Epidermal melanocyte (primary cell): ENCODE measurements around the gene MINDY4B.
"Not testable (repeated sequence)": the region's sequence is repeated elsewhere in the genome, so short reads cannot be mapped to it uniquely, and the experiment has no call there.

Source experiments
- DNase-seq: peaks from one replicate; pipeline ENCODE4 v3.0.0; 2011; ENCODE audit warnings: low spot score; ENCODE audit not compliant: insufficient read length

MINDY4B gene

GRCh38 chr3:150899141-150899540 lies 6.1 kb downstream of the MINDY4B start:
- no peak for DNase-seq

- DNase-seq = no peak
Measured at GRCh38 chr3:150898046-150898754, 7.0 kb downstream of the MINDY4B start.

GRCh38 chr3:150897592-150897991 lies 7.6 kb downstream of the MINDY4B start:
- no peak for DNase-seq

- DNase-seq = no peak
Measured at GRCh38 chr3:150890831-150891230, 14.4 kb downstream of the MINDY4B start.

GRCh38 chr3:150890295-150890694 lies 14.9 kb downstream of the MINDY4B start:
- DNase-seq = no peak

- DNase-seq = no peak
Measured at GRCh38 chr3:150889106-150889505, 16.1 kb downstream of the MINDY4B start.

GRCh38 chr3:150887031-150887430 lies 18.2 kb downstream of the MINDY4B start:
- DNase-seq = no peak

- no peak for DNase-seq
Measured at GRCh38 chr3:150885535-150885934, 19.7 kb downstream of the MINDY4B start.

GRCh38 chr3:150878996-150879575 lies 26.2 kb downstream of the MINDY4B start:
- no peak for DNase-seq

GRCh38 chr3:150878290-150878689 lies 26.9 kb downstream of the MINDY4B start:
- DNase-seq = no peak

- DNase-seq = no peak
Measured at GRCh38 chr3:150877303-150877702, 27.9 kb downstream of the MINDY4B start.

- no peak for DNase-seq
Measured at GRCh38 chr3:150876611-150877265, 28.5 kb downstream of the MINDY4B start.

- DNase-seq = no peak
Measured at GRCh38 chr3:150875548-150875947, 29.7 kb downstream of the MINDY4B start.

GRCh38 chr3:150874666-150875219 lies 30.5 kb downstream of the MINDY4B start:
- no peak for DNase-seq

GRCh38 chr3:150871192-150871591 lies 34.0 kb downstream of the MINDY4B start:
- no peak for DNase-seq

GRCh38 chr3:150870406-150870805 lies 34.8 kb downstream of the MINDY4B start:
- DNase-seq = no peak

GRCh38 chr3:150868282-150868681 lies 37.0 kb downstream of the MINDY4B start:
- DNase-seq = no peak

GRCh38 chr3:150867434-150867833 lies 37.8 kb downstream of the MINDY4B start:
- no peak for DNase-seq

GRCh38 chr3:150863921-150864320 lies 41.3 kb downstream of the MINDY4B start:
- DNase-seq = not testable (repeated sequence)

GRCh38 chr3:150861851-150862250 lies 43.4 kb downstream of the MINDY4B start:
- DNase-seq = no peak

GRCh38 chr3:150857936-150858335 lies 47.3 kb downstream of the MINDY4B start:
- DNase-seq = not testable (repeated sequence)

- DNase-seq = no peak
Measured at GRCh38 chr3:150850191-150850590, 55.0 kb downstream of the MINDY4B start.
